GM18508 (cell line): ENCODE data around the gene PRPS1L1.

Experiments used
- ATAC-seq: cut with Tn5 transposase; IDR thresholded peaks from one replicate; pipeline ENCODE4 v1.9.1; 2021; ENCODE audit warnings: moderate number of reproducible peaks; ENCODE audit not compliant: insufficient read depth, unreplicated experiment

Gene PRPS1L1

DNA sequence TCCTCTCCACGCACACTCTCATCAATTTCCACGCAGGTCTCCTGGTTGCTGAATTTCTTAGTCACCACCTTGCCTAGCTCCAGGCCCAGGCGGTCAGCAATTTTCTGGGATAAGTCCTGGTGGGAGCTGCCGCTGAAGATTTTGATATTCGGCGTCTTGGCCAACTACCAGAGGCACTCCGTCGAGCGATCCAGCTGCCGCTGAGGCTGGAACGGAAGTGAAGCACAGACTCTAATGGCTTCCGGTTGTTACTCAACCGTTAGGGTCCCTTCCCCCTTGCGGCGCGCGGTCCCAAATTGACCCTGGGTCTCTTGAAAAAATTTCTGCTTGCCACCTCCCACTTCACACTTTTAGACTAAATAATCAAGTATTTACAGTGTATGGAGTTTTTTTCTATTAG lies at the start of gene PRPS1L1:
TSS of gene PRPS1L1 (minus strand) at position 219 of the 400 bp plus-strand sequence.
- ATAC-seq, result no peak

DNA sequence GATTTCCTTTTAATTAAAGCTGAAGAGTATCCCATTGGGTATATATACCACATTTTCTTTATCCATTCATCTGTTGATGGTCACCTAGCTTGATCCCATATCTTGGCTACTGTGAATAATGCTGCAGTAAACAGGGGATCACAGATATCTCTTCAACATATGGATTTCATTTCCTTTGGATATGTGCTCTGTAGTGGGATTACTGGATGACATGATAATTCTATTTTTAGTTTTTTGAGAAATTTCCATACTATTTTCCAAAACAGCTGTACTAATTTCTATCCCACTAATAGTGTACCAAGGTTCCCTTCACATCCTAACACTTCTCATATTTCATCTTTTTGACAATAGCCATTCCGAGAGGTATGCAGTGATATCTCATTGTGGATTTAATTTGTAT lies 48.8 kb upstream of the PRPS1L1 start:
- ATAC-seq, result no peak

DNA sequence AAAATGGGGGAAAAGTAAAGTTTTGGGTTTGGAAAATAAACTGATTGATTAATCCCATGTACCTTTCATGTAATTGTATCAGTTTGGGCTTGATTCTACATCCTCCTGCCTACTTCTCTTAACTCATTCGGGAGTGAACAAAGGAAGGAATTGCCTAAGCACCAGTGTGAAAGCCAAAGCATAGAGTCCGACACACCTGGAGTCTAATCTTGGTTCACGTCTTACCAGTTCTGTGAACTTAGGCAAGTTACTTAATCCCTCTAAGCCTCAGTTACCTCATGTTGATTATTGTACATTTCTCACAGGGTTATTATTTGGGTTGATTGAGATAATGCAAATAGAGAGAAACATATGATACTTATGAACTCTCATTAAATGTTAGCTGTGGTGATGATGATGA lies 41.1 kb upstream of the PRPS1L1 start:
- ATAC-seq, result no peak

DNA sequence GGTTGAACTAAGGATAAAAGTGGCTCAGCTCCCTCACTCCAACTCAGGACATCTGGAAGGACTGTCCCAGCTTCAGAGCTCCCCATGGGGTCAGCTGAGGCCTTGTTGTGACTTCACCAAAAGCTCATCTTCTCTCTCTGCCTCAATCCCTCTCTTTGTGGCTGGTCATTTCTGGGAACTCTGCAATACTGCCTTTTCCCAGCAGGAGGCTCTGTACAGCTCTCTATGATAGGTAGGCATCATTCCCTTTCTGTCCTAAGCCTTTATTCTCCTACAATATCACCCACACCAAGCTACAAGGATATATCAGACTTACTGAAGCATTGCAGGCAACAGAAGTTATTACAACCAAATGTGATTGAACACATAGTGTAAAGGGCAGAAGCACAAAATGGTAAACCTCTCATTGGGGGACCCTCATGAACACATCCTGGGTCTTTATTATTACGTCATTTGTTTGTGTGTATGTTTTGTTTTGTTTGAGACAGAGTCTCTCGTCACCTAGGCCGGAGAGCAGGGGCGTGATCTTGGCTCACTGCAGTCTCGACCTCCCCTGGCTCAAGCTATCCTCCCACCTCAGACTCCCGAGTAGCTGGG lies 36.7 kb upstream of the PRPS1L1 start:
- ATAC-seq, result no peak

DNA sequence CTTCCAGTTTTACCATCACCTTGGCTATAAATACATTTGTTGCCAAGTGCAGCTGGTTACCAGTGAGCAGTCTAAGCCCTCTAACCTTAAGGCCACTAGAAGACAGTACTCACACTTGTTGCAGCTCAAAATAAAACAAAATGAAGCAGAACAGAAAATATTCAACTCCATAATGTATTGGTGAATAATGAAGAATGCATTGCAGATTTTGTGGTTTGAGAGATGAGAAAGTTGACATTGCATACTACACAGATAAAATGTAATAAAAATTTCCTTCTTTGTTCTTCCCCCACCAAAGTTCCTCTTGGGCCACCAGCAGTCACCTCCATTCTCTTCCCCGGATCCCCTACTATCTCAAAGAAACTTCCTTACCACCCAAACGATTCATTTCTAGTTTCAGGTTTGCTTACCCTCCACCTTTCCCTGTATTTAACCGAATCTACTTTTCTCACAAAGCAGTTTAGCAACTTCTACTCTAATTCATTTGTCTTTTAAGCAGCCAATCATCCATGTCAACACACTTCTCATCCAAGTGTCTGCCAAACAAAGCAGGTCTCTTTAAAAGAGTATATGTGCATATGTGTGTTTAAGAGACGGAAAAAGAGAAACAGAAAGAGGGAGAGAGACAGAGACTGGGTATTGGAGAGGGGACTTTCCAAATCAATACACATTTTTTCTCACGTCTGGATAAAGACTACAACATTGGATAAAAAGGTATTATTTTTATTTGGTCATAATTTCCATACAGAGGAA lies 35.7 kb upstream of the PRPS1L1 start:
- no peak for ATAC-seq

DNA sequence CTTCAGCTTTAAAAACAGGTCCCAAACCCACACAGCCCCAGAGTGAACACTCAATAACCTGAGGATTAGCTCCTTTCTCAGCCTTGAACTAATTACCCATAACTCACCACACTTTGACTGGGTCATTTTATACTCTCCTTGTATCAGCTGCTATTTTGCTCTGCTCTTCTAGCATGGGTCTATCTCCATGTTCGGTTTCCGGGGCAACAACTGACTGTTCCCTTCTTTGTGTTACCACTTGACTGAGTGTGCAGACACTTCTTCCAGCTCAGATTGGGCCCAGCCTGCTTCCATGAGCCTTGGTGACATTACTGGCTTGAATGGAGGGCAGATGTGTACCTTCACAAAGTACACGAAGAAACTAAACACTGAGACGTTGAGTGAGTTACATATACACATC lies 31.5 kb upstream of the PRPS1L1 start:
- no peak for ATAC-seq

DNA sequence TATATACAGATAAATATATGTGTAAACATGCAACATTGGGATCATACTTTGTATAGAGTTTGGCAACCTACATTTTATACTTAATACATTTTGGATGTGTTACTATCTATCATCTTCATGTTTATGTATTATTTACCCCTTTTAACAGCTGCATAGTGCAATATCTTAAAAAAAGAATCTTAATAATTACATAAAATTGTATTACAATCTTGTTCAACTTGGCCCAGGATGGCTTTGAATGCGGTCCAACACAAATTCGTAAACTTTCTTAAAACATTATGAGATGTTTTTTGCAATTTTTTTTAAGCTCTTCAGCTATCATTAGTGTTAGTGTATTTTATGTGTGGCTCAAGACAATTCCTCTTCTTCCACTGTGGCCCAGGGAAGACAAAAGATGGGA lies 26.3 kb upstream of the PRPS1L1 start:
- no peak for ATAC-seq

DNA sequence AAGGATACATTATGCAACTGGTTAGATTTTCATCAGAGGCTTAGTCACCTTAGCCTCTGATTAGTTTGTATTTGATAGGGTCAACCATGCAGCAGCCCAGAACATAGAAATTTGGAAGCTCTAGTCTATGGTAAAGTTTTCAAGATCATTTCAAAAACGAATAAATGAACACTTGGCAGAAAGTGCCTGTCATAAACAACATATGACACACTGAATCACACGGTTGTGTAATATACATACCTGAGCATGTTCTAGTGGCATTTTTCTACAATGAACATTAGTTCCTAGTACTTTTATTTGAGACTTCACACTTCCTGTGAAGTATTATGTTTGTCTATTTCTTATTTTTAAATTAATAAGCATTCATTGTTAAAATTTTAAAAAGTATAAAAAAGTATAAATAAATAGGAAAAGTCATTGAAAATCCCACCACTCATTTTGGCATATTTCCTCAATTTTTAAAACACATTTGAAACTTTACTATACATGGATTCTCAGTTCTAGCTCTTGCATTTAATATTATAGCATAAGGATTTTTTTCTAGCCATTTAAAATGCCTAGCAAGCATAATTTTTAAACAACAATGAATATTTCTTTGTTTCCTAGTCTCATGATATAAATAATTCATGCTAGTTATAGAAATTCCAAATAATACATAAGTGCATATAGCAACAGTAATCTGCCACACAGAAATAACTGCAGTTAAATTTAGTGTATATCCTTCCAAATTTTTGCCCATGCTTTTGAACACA lies 25.7 kb upstream of the PRPS1L1 start:
- ATAC-seq, result no peak

DNA sequence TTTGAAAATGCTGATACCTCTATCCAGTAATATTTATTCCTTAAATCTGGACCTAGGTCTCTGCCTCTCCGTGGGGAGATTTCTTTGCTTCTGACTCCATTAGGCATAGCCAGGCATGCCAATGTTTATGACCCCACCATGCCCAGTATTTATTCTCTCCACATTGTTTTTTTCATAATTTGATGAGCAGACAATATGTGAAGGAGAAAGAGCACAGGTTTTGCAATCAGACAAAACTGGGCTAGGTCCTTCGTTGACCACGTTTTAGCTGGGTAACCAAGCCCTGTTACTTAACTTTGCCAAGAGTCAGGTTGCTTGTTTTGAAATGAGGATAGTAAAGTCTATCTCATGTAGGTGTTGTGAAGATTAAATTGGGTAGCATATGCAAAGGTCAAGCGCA lies 21.6 kb upstream of the PRPS1L1 start:
- no peak for ATAC-seq

DNA sequence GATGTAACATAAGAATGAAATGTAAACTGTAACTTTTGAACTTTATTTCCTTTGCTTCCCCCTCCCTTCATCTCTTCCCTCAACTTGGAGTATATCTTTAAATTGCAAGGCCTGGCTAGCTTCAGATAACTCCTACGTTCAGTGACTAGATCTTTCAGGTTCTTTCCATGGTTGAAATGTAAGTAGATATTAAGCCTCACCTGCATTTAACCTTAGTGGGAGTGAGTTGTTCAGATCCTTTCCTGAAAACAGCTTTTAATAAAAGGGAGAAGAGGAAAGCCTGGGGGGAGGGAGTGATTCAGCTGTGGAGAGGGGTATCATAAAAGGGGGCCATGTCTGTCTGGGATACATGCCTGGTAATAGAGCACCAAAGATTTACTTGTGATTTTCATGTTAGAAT lies 19.0 kb upstream of the PRPS1L1 start:
- ATAC-seq, result no peak

DNA sequence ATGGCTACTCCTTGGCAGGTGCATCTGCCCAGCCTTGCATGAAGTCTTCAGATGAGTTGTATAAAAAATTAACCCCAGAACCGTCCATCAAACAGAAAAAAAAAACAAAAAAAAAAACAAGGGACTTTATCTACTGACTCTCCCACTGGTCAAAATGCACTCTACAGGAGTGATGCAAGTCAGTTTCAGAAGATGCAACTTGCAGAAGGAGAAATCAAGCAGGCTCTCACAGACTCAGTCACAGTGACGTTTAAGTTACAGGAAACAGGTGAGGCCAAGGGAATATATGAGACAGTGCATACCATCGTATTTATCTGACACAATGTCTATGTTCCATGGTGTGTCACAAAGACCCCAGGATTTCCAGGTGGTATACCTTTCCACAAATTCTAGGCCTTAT lies 17.5 kb upstream of the PRPS1L1 start:
- no peak for ATAC-seq

DNA sequence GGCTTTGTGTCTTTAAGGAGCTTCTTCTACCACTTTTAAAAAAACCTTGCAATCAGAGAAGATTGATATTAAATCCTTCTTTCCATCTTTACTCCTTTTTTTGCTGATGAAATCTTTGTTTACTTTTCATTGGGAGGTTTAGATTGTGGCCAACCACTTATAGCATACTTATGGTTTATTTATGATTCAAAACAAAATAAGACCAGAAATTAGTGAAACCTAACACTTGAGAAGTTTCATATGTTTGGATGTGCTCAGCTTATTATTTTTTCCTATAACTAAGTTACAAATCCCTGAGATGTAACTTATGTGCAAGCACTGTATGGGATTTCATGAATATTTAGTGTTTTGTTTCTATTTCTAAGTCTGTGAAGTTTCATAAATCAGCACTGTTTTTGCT lies 13.5 kb upstream of the PRPS1L1 start:
- ATAC-seq, result no peak

DNA sequence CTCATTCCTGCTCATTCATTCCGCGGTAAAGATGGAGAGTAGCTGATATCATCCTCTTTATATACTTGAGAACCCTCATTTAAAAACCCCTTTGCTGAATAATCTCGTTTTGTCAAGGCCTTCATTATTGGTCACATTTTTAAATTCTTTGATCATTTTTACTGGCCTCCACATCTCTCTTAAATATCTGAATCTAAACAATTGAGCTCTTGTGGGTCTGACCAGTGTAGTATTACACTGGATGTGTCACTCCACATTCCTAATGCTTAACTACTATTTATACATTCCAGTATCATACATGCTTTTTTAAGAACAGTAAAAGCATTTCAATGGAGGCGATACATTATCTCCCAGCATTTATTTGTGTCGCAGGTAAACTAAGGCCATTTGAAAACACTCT lies 12.6 kb upstream of the PRPS1L1 start:
- no peak for ATAC-seq

DNA sequence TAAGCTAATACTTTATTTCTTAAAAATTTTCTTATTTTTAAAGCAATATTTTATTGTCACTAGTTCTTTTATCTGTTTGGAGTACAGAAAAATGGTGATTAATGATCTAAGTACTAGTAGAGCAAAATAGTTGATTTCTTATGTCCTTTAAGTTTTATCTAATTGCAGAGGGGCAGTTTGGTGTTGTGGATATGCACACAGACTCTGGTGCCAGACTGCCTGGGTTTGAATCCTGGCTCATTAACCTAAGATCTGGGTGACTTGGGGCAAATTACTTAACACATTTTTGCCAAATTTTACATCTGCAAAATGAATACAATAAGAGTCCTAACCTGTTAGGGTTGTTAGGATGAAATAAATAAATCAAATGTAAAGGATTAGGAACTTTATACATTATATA lies 10.7 kb upstream of the PRPS1L1 start:
- no peak for ATAC-seq

DNA sequence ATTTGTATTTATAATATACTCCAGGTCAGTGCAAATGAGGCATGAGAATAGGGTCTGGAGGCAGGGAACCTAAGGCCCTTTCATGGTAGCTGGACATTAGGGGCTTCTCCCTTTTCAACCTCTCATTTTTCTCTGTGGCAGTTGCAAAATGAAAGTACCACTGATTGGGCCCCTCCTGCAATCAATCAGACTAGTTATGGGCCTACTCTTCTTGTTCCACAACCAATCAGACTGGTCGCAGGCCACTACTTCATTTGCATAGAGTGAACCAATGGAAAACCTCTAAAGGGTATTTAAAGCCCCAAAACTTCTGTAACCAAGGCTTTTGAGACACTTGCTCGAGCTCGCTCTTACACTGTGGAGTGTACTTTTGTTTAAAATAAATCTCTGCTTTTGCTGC lies 10.0 kb upstream of the PRPS1L1 start:
- no peak for ATAC-seq

DNA sequence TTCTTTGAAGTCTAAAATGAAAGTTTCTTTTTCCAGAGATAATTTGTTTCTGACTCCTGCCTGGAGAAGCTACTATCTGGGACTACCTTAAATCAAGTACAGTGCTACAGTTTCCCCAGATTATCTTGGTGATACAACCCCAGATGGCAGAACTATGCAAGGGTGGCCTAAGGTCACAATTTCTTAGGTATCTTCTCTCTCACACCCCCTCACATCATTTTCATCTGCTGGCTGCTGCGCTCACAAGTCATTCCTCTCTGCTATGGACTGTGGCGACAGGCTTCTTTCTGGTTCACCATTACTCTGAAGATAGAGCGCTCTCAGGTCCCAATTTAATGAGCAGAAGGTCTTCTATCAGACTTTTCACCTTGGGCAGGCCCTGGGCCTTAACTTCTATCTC lies 9.1 kb upstream of the PRPS1L1 start:
- ATAC-seq, result no peak

DNA sequence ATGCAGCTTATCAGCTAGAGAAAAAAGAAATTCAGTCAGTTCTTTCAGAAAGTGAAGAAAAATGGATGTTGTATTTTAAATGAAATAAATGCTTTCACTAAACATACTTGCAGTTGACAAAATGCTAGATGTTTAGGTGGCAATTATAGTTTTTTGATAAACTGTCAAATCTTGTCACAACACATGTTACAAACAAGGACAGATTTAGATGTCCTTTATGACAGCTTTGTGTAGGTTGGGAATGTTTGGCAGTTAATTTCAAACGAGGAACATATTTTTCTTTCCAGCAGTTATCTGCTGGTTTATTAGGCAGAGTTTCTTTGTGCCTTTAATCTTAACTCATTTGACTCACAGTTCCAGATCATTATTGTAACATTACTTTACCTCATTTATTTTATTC lies 3.1 kb upstream of the PRPS1L1 start:
- no peak for ATAC-seq

DNA sequence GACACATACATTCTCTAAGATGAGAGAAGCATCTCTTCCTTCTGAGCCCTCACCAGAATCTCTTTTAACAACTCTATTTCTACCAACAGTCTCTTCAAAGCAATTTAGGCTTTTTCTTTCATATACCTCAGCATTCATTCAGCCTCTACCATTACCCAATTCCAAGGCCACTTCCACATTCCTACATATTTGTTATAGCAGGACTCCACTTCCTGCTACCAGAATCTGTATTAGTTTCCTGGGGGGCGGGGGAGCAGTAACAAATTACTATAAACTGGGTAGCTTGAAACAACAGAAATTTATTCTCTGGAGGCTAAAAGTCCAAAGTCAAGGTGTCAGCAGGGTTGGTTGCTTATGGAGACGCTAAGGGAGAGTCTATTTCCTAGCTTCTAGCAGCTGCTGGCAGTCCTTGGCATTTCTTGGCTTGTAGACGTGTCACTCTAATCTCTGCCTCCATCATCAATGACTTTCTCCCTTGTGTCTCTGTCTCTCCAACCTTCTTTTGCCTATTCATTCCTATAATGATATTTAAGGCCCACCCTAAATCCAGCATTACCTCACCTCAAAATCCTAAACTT lies 7.4 kb downstream of the PRPS1L1 start:
- ATAC-seq, result no peak

DNA sequence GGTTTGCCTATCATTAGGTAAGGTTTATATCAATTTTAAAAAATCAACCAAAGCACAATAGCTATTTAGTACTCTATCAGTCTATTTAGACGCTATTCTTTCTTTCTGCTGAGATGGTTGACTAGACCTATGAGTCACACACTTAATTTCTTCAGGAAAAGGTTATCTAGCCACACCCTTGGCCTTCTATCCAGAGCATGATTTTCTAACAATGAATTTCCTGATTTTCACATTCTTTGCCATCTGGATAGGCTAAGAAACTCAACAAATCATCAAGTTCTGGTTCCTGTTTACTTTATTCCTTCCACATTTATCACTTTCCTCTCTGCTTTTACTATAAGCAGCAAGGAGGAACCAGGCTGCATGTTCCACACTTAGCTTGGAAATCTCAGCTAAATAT lies 8.1 kb downstream of the PRPS1L1 start:
- ATAC-seq, result no peak

DNA sequence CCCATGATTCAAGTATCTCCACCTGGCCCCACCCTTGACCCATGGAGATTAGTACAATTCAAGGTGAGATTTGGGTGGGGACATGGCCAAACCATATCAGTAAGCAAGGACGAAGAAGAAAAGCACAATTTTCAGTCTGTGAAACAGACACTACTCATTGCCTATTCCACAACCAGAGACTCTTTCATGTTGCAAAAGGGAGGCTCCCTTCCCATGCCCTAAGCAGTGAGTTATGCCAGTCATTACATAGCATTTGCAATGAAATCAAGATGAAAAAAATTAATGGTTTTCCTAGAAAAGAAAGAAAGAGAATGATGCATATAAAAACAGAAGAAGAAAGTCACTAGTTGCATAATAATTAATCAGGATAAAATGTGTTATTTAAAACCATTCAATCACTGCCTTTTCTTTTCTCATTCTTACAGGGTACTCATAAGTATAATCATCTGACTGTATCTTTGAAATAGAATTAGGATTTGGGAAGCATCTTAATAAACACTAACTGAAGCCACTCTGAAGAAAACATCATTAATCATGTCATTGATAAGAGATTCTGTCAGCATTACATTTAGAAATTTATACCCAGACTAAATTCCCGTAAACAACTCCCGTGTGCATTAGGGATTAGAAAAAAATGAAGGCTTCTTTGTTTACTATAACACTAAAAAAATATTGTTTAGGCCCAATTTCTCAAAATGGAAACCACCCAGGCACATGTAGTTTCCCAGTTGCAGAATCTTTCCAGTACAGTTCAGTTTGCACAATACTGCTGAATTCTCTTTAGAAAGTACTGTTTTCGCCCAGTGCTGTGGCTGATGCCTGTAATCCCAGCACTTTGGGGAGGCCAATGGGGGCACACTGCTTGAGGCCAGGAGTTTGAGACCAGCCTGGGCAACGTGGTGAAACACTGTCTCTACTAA lies 9.1 kb downstream of the PRPS1L1 start:
- ATAC-seq, result no peak
